Neural progenitor cell (in vitro differentiated cells): ENCODE results near the gene BCL7A.

ENCODE experiments used
- EZH2 ChIP-seq: fragments of 200-600 bp; sonication (generic); IDR thresholded peaks from 2 replicates; pipeline ENCODE4 v1.6.1; 2017; ENCODE audit warnings: antibody characterized with exemption, mild to moderate bottlenecking, moderate library complexity
- EZH2phosphoT487 ChIP-seq: fragments of 200-600 bp; sonication (generic); IDR thresholded peaks from 2 replicates; pipeline ENCODE4 v1.6.1; 2017; ENCODE audit warnings: antibody characterized with exemption
- TF ChIP-seq, protein P1 (sequence below): fragments of 200-600 bp; sonication (generic); IDR thresholded peaks from 2 replicates; pipeline ENCODE4 v1.5.1; 2017; ENCODE audit warnings: antibody characterized with exemption, mild to moderate bottlenecking

DNA sequence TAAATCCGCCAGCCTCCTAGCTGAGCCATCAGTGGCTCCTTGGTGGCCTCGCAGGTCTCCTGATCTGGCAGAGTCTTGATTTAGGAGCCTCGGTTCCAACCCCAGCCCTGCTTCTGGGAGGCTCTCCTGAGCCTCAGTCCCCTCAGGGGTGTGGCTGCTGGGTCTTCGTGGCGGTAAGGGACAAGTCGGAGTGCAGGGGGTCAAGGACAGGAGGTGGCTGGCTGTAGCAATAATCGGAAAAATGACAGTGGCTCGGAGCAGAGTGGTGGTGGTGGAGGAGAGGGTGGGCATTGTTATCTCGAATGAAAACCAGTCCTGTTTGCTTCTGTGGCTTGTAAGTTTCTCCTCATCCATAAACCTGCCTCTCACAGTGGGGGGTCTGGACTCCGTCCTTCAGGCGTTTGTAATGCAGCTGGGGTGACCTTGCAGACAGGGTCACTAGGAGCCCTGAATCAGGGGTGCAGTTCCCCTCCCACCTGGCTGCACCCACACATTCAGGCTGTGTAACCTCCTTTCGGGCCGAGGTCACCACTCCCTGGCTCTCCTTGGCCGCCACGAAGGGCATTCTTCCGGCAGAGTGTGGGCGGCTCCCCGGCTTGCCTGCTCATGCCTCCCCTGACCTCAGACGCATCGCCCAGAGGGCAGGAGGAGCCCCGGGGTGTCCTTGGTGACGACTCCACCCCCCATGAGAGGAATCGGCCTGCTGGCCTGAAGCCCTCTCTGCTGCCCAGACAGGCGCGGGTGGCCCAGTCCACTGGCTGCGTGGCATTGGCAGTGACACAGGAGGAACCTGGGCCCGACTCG lies 8.1 kb downstream of the BCL7A start:
- TF ChIP-seq, protein P1, sequence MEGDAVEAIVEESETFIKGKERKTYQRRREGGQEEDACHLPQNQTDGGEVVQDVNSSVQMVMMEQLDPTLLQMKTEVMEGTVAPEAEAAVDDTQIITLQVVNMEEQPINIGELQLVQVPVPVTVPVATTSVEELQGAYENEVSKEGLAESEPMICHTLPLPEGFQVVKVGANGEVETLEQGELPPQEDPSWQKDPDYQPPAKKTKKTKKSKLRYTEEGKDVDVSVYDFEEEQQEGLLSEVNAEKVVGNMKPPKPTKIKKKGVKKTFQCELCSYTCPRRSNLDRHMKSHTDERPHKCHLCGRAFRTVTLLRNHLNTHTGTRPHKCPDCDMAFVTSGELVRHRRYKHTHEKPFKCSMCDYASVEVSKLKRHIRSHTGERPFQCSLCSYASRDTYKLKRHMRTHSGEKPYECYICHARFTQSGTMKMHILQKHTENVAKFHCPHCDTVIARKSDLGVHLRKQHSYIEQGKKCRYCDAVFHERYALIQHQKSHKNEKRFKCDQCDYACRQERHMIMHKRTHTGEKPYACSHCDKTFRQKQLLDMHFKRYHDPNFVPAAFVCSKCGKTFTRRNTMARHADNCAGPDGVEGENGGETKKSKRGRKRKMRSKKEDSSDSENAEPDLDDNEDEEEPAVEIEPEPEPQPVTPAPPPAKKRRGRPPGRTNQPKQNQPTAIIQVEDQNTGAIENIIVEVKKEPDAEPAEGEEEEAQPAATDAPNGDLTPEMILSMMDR = no peak
- no peak for TF ChIP-seq EZH2
- TF ChIP-seq EZH2phosphoT487 = no peak
